ENCODE measurements around the gene HS3ST3B1.

The HS3ST3B1 gene

DNA sequence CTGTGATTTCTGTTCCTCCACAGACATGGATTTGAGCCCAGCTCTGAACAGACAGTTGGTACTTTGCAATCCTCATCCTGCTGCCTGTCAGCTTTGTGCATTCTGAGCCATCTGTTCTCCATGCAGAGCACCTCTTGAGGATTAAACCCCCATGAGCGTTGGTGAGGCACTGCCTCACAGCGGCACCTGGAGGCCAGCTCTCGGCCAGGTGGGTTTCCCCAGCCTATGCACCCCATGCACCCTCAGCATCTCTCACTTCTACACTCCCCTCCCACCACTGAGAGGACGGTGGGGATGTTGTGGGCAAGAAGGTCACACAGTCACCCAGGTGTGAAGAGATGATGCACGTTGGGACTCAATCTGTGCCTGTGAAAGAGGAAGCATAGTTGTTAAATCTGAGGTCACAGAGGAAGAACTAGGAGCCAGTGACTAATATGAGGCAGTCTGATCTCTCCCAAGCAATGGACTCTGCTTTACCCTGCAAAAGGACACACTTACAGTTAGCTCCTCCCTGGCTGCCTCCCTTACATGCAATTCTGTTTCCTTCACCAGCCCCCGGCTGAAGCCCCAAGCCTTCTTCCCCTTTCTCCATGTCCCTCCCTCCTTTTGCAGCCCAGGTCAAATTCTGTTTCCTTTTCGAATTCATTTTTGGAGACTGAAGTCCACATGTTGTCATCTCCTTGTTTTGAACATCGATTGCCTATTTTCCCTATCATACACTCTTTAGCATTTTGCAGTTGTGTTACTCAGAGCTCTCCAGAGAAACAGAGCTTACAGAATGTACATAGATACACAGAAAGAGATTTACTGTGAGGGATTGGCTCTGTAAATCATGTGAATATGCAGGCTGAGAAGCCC lies 58.5 kb downstream of the HS3ST3B1 start:
- DNase-seq = no peak

DNA sequence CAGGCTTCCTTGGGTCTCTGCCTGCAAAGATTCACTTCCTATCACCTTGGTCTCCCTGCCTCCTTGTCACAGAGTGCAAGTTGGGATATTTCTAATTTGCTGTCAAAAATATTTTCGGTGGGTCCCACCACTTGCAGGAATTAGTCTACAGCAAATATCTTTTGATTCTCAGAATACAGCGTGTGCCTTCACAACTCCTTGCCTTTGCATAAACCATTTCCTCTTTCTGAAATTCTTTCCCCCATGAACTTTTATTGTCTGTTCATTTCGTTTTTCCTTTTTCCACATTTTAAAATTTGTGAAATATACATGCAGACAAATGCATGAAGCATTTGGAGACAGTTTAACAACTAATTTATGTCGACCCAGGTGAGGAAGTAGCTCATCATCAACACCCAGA lies 60.0 kb downstream of the HS3ST3B1 start:
- DNase-seq = no peak

DNA sequence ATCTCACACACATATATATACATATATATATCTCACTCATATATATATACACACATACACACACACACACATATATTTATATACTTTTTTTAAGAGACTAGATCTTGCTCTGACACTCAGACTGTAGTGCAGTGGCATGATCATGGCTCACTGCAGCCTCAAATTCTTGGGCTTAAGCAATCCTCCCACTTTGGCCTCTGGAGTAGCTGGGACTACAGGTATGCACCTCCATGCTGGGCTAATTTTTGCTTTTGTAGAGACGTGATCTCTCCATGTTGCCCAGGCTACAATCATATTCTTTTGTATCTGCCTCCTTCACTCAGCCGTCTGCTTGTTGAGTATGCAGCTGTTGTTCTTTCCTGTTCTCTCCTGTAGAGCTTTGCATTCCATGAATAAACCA lies 60.6 kb downstream of the HS3ST3B1 start:
- DNase-seq = no peak

DNA sequence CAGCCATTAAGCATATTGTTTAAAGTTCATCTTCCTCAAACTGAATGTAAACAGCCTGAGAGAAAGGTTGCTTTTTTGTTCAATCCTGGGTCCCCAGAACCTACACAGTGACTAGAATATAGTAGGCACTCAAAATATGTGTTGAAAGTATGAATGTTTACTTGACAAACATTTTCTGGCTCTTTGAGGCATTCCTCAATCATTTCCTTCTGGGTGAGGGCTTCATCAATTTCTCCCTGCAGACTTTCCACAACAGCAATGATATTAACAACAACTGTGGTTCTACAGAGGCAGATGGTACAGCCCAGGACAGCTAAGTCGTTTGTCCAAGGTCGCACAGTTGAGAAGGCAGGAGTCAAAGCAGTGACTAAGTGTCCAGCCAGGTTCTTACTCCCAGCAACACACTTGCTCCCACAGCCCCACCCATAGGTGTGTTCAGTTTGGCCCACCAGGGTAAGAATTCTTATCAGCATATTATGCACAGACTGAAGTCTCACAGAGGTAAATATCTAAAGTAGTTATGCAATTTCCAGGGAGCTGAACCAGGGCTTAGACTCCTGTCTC lies 61.1 kb downstream of the HS3ST3B1 start:
- no peak for DNase-seq

DNA sequence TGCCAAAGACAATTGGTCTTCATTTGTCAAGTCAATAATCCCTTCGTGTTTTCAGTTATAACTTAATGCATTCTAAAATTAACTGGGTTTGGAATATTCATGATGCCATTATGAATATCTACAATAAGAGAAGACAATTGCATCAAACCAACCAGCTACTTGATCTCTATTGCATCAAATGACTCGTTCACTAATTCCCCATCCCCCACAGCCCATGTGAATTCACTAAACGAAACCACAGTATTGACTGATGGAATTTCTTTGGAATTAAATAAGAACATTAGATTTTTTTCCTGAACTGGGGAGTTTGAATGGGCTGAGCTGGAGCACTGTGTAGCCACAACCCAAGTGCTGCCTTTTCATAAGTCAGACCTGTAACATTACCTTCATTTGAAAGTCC lies 65.3 kb downstream of the HS3ST3B1 start:
- no peak for DNase-seq

DNA sequence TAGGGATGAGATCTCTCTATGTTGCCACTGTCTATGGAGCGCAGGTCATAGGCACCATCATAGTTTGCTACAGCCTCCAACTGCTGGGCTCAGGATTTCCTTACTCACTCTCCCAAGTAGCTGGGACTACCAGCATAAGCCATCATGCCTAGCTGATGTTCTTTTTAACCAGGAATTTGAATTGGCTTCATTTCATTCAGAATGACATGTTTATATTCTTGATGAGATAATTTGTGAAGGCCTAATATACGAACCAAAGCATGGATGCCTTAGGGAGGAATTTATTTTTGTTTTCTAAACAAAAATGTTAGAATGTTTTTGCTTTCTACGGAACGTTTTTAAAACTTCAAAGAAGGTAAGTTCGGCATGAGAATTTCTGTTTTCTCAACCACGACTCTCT lies 71.6 kb downstream of the HS3ST3B1 start:
- DNase-seq = no peak

DNA sequence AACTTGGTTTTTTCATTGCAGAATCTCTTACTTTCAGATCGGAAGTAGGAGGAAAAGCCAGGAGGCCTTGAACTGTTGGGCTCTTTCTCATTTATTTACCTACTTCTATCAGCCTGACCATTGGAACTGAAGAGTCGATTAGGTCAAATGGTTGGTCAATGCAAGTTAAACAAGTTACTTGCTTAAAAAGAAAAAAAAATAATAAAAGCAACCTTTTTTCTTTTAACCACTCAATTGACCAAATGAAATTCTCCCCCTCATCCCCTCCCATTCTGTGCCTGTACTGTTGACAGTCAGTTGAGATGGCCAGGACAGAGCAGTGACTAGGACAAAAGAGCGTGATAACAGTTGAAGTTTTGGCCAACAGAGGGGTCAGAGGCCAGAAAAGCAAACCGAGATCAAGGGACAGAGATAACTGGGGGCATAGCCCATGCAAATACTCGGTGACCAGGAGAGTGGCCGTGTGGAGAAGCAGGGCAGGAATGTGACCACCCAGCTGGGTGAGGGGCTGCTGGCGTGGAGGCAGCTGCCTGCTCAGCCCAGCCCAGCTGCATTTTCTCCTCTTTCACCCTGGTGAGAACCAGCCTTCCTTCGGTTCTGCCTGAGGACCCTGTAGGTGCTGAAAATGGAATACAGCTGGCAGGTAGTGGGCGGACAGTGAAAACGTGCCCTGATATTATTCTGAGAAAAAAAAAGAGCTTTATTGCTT lies 72.2 kb downstream of the HS3ST3B1 start:
- no peak for DNase-seq

DNA sequence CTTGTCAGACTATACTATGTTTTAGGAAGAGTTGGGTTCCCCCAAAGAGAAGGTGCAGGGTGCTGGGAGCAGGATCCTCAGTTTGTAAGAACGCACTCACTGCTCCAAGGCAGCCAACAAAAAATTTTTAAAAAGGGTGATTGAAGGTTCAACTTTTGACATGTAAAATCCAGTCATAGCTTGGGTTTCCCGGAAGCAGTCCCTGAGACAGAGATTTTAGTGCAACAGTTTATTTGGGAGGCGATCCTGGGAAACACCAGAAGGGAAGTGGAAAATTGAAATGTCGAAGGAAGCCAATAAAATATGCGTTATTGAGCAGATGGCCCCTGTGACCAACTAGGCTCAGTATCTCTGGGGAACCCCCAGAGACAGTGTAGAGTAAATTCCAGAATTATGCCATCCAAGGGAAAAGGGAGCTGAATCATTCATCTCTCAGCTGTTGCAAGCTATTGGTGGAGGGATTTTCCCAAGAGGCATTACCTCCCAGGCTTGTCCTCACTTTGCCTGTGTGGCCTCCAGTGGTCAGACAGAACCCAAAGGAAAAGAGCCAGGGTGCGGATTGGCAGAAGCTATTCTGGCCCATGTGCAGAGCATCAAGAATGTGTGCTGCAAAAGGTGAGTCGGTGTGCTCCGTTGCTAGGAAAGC lies 72.9 kb downstream of the HS3ST3B1 start:
- DNase-seq = no peak

DNA sequence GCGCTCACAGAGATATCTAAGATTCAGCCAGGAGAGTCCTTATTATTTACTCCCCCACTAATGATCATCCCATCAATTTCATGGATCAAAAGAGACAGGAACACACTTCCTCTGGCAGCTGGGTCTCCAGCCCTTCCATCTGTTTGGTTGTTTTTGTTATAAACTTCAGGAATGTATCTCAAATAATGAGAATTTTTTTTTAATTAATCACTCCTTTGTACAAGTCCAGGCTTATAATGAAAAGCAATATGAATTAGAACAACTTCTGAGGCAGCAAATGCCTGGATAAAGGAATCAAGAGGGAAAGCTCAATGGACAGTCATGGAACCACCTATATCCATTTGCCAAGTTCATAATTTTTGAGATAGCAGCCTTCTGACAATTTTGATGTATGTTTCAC lies 73.4 kb downstream of the HS3ST3B1 start:
- DNase-seq = no peak

DNA sequence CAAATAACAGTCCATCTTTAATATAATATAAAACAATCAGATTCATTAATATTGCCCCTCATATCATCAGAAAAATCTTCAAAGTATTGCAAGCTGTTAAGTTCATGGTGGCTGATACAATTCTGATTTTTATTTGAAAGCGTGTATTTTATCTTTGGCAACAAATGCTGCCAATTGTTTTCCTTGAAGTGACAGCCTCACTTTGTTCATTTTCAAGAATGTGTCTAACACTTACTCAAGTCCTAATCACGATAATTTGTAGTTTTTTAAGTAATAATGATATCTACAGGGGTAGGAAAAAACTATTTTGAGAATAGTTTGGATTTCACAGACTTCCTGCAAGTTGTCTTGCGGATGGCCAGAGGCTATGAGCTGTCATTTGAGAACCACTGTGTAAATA lies 75.8 kb downstream of the HS3ST3B1 start:
- no peak for DNase-seq

DNA sequence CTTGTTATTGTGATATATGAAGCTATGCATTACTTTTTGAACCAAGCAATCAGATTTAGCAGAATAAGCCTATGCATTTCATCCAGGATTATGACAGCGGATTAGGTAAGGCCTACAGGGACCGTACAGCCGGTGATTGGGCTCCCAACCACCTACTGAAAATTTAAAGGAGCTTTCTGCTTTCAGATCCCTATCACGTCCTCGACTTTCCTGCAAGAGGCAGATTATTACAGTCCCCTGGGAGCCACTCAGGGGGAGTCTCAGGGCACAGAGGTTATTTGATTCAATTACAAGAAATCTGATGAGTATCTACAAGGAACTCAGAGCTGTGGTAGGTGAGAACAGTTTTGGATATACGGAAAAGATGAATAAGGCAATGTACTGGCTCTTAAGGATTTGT lies 80.7 kb downstream of the HS3ST3B1 start:
- DNase-seq = no peak

DNA sequence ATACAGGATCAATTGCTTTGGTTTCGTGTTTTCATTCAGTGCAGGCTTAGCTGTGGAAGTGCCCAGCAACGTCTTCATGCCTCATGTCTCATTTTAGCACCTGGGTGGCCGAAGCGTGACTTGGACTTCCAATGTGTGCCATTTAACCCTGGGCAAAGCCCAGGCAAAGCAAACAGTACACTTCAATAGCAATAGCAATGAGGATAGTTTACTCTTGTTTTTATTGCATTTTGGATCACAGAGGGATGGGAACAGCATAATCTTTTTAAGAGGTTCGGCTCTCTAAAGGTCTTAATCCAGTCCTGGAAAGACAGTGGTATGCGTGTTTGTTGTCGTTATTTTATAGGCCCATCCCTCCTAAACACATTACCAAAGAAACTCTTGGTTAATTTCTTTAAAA lies 86.2 kb downstream of the HS3ST3B1 start:
- no peak for DNase-seq

DNA sequence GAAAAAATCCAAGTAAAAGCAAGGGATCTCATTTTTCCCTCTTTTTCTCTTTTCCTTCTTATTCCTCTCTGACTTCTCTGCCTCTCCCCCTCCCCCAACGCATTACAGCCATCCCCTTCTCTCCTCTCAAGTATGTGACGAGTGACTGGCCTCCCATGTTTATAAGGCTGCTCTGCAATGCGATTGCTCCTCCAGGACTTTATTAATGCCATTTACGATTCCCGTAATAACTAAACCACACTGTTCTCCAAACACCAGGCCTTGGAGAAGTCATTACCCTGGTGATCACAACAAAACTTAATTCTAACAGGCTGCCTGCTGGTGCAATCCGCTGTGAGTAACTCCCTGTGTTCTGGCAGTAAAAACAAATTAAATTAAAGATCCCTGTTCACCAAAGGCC lies 88.8 kb downstream of the HS3ST3B1 start:
- no peak for DNase-seq

DNA sequence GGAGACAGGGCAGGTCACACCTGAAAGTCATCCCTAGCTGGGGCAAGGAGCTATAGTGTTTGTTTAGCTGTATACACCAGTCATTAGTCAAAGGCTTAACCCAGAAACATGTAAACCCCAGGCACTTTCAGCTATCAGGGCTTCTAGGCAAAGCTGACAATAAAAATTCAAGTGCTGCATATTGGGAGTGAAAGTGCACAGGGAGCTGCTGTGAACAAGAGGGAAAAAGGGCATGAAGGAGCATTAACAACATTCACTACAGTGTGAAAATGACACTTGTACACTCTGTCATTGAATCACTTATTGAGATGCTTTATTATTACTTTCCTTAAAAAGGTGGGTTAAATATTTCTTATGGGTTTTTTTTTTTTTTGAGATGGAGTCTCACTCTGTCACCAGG lies 92.8 kb downstream of the HS3ST3B1 start:
- no peak for DNase-seq

DNA sequence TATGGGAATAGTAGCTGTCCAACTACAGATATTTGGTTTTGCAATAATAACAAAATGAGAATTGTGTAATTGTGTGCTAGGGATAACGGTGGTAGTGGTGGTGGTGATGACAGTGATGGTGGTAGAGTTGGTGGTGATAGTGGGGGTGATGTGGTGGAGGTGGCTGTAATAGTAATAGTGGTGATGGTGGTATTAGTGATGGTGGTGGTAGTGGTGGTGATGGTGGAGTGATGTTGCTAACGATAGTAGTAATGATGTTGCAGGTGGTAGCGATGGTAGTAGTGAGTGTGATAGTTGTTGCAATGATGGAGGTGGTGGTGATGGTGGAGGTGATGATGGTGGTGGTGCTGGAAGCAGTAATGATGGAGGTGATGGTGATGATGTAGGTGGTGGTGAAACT lies 94.4 kb downstream of the HS3ST3B1 start:
- no peak for DNase-seq

DNA sequence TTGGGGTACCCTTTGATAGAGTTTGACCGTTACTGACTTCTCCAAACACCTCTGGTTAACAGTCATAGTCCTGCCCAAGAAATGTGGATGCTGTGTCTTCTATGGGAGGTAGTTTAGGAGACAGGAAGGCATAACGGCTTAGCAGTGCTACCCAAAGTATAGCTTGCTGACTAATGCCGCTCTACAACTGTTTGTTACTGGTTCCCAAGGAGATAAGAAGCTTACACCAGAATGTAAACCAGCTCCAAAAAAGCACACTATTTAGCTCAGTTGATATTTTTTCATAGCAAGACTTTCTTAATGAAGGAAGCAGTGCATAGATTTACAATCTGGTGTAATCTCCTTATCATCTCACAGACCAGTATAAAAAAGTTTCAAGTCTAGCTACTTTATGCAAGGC lies 95.7 kb downstream of the HS3ST3B1 start:
- no peak for DNase-seq

DNA sequence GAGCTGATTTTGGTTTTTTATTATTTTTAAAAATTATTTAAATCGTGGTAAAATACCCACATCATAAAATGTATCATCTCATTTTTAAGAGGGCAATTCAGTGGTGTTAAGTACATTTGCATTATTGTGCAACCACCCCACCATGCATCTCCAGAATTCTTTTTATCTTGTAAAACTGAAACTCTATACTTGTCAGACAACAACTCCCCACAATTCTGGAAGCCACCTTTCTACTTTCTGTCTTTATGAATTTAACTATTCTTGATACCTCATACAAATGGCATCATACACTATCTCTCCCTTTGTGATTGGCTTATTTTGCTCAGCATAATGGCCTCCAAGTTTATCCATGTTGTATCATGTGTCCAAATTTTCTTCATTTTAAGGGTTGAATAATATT lies 97.9 kb downstream of the HS3ST3B1 start:
- no peak for DNase-seq
